ENCODE measurements around the gene AOPEP.

AOPEP gene

DNA sequence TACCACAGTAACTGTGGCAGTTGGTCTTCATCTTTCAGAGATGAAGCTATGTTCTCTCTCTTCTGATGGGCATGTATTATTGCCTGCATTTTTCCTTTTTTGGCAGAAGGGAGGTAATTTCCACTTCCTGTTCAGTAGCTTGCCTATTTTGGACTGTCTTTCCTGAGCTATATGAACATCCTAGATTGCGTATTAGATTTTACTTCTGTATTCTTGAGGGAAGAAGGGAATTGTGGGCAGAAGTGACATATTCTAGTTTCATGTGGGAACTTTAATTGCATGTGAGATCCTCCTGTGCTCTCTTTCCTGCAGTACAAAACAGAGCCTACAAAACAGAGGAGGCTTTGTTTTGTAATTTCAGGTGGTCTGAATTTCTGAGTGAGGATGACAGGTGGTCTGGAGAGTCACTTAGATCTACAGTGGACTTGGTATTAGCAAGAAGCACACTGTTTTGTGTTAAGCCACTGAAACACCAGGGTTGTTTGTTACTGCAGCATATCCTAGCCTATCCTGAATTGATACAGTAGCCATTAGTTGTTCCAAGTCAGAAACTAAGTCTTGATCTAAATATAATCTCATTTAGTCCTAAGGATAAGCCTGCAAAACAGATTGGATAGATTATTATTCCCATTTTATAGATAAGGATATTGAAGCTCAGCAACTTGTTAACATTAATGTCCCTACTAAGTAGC lies 68.1 kb downstream of the AOPEP start:
- DNase-seq (ENCODE audit: low read depth) = no peak

DNA sequence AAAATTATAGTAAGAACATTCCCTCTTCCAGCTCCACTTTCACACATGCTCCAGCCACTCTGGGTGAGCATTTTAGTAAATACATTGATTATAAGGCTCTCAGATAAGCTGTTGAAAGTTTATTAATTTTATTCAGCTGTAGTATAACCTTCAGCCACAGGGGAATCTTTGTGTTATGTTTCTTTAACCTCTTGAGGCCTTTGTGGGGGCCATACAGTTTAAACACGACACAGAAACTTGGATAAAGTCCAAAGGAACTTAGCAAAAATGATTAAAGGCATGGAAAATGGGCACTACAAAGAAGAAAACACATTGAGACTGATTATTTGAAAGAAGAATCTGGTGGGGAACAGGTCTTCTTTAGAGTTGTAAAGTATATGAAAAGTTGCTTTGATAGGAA lies 70.2 kb downstream of the AOPEP start:
- no peak for DNase-seq (ENCODE audit: low read depth)

DNA sequence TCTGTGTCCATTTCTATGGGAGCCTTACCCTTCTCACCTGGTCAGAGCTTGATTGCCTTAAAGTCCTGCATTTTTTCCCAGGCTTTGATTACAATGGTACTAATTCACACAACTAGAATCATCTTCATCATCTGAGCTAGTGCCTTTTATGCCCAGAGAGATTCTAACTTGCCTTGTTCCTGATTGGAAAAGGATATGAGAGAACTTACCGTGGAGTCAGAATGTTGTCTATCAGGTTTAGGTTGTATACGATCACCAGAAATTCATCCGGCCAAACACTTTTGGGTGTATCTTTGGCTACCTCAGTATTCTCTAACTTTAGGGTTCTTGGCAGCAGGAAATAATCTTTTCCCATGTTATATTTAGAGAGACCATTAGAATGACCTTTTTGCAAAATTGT lies 71.7 kb downstream of the AOPEP start:
- DNase-seq (ENCODE audit: low read depth) = no peak

DNA sequence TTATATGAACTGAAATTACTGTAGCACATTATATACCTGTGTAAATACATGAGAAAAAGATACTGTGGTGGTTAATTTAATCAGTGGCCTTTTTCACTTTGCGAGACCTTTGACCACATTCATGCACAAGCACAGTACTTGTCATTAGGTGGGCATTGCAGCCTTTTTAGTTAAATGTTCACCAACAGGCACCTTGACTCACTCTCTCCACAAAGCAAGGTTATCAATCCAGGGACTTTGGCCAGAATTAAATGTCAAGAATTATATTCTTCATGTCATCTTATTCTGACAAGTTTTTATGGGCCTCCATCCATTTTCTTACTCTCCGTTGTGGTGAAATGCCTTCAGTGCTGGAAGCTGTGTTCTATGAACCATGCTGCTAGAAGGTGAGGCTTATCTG lies 72.2 kb downstream of the AOPEP start:
- DNase-seq (ENCODE audit: low read depth) = no peak

DNA sequence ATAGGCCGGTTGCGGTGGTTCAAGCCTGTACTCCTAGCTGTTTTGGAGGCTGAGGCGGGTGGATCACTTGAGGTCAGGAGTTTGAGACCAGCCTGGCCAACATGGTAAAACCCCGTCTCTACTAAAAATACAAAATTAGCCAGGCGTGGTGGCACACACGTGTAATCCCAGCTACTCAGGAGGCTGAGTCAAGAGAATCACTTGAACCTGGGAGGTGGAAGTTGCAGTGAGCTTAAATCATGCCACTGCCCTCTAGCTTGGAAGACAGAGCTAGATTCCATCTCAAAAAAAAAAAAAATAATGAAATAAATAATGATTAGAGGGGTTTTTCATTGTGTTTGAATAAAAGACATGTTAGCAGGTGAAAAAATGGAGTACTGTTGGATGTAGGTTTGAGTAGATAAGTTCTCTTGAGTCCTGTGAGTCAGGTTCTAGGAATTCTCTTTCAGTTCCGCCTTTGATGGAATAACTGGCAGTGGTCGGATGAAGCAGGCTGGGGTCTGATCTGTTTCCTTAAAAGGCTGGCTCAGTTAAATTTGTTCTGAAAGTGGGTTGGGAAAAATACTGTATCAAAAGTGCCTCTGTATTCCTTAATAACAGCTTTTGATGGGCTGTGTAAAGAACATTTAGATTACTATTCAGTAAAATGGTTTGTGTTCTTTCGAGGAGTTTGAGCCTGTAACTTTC lies 73.2 kb downstream of the AOPEP start:
- peak; percentile 73 for DNase-seq (ENCODE audit: low read depth)

DNA sequence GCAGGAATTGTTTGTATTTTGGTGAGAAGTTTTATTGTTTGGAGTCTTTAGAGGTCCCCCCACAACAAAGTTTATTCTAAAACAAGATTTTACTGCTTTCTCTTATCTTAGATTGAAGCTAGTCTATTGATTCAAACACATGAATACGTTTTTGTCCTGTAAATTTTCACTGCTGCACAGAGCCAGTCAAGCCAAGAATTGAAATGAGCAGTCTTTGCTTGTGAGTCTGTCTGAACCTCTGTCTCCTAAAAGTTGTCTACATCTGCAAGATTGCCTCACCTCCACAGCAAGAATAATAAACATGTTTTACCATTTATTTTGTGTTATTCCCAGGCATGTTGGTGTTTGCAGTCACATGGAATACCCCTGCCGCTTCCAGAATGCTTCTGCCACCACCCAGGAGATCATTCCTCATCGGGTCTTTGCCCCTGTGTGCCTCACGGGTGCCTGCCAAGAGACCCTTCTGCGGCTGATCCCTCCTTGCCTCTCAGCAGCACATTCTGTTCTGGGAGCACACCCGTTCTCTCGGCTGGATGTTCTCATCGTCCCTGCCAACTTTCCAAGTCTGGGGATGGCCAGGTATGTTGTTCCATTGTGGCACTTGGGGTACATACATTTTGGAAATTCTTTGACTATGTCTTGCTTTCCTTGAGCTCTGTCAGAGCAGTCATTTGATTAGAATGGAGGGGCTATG lies 74.1 kb downstream of the AOPEP start:
- no peak for DNase-seq (ENCODE audit: low read depth)

DNA sequence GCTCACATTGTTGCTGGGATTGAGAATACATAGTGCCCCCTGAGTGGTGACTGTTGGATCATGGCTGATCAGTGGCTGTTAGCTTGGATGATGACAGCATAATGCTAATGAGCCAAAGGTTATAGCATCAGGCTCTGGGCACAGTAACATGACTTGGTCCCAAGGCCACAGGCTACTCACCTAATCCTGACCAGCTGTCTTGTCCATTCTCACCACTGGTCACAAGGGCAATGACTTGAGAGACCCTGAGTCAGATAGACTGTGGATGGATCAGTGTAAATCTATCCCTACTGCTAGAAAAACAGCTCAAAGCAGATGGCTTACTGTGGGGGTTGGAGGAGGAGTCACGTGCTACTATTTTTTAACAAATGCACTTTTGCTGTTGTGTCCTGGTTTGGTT lies 74.7 kb downstream of the AOPEP start:
- peak; percentile 25 for DNase-seq (ENCODE audit: low read depth)

DNA sequence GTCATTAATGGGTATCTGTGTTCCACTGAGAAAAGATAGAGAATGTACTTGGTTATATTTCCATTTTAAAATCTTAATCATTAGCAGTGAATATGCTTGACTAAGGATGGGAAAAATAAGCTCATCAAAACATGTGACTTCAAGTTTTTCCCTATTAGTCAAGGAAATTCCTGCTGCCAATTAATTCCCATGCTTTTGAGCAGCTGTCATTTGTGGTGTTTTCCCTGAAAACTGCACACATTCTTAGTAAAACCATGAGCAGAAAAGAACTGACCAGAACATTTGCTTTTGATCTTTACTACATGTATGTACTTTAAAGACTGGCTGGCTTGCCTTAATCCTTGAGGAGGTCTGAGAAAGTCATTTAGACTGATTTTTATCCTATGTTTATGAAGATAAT lies 75.2 kb downstream of the AOPEP start:
- DNase-seq (ENCODE audit: low read depth) = no peak

DNA sequence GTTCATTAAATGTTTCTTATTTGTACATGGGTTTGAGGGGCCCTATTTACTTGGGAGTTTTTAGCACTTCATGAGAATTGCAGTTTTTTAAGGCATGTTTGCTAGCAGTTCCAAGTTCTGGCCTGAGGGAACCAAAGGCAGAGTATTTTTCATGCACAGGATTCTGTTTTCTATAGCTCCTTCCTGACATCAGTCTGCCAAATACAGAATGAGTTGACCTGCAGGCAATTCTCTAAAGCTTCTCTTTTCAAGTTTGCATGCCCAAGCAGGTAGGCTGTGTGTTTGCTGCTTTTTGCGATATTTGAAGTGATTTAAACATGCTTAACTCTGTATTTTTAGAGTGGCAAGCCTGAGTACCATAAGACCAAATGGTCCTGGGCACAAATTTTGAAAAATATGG lies 75.8 kb downstream of the AOPEP start:
- no peak for DNase-seq (ENCODE audit: low read depth)

DNA sequence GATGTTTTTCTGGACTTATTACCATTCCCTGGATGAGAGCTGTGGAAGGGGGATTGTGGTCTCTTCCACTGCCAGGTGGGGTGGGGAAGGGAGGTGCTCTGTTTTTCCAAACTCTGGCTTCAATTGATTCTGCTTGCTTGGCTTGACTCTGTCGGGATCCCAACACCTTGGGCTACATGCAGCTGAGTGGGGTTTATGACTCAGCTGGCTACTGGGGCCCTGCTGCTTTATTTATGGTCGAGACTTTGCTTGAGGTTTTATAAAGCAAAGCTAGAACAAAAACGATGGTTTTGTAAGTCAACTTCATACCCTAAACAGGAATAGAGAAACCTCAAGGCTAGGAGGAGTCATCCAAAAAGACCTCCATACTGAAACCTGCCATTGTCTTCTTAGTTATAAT lies 76.3 kb downstream of the AOPEP start:
- peak; percentile 84 for DNase-seq (ENCODE audit: low read depth)

DNA sequence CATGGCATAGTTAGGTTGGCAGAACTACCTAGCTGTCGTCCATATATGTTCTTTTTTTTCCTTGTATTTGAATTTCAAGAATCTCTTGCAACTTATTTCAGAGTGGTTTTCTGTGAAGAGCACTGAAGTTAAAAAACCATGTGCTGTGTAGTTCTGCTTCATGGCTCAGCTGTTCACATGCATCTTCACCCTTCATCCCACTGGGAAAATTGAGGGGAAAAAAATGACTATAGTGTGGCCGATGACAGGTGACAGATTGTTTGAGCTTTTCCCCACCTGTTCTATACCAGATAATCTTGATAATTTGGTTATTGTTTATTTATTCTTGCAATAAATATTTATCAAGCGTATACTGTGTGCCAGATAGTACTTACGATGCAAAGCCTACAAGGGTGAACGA lies 77.8 kb downstream of the AOPEP start:
- DNase-seq (ENCODE audit: low read depth) = no peak

DNA sequence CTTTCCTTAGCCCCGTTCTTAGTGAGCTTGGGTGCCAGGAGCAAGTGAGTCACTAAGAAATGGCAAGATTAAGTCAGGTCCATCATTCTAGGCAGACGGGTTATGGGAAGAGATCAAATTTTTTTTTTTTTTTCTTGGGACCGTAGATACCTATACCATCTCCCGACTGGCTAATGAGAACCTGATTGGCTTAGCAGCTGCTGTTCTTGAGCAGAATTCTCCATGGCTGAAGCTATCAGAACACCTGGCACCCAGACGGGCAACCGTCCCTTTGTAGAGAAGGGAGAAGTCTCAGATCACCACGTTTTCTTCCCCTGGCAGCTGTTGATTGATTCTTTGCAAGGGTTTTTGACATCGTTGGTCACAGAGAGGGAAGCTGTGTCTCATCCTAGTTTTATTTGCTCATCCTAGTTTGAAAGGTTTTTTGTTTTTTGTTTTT lies 78.6 kb downstream of the AOPEP start:
- no peak for DNase-seq (ENCODE audit: low read depth)

DNA sequence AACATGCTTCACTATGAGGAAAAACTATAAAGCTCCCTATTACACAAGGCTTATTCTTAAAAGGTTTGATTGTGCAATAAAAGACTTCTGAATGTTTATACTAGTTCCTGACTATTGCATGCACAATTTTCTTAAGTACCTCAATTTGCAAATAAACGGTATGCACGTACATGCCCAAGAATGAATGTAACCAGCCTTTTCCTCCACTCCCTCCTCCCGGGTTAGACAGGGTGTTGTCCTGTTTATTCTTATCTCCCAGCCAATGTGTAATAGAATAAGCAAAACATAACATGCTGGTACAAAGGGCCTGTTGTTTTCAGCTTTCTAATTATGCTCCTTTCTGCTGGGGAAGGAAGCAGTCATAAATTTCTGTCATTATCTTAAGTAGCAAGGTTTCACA lies 79.1 kb downstream of the AOPEP start:
- peak; percentile 89 for DNase-seq (ENCODE audit: low read depth)

DNA sequence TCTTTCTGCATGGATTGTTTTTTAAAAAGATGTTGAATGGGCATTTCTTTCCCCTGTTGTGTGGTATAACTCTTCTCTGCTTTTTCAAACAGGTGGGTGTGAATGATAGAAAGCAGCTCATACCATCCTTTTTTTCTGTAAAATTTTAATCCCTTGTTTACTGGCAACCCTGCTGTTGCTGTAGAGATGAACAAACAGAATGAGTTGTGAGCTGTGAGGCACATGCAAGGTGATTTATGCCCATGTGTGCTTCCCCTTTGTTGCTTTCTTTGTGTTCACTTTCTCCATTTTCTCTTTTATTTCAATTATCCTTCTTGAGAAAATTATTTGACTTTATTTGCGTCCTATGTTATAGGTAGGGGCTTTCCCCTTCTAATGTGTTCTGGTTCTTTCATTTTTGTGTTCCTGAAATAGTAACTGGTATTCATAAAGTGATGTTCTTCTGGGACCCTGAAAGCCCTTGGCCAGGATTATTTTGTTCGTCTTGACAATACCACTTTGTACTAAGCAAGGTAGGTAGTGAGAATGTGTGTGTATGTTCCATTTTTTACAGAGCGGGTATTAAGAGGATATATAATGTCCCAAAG lies 79.9 kb downstream of the AOPEP start:
- no peak for DNase-seq (ENCODE audit: low read depth)

DNA sequence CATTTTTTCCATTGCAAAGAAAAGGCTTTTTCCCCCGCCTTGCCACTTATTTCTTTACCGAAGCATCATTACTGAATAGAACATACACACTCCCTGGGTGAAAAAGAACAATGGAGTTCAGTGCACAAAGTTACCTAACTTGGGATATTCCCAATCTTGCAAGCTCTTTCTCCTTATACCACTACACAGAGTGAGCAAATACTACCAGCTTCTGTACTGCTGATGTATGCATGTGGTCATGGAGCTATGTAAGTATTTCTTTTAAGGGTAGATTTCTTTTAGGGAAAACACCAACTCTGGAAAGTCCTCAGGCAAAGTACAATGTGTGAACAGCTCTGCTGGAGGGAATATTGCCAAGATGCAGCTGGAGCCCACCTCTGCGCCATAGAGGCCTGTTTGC lies 81.1 kb downstream of the AOPEP start:
- DNase-seq (ENCODE audit: low read depth) = no peak

DNA sequence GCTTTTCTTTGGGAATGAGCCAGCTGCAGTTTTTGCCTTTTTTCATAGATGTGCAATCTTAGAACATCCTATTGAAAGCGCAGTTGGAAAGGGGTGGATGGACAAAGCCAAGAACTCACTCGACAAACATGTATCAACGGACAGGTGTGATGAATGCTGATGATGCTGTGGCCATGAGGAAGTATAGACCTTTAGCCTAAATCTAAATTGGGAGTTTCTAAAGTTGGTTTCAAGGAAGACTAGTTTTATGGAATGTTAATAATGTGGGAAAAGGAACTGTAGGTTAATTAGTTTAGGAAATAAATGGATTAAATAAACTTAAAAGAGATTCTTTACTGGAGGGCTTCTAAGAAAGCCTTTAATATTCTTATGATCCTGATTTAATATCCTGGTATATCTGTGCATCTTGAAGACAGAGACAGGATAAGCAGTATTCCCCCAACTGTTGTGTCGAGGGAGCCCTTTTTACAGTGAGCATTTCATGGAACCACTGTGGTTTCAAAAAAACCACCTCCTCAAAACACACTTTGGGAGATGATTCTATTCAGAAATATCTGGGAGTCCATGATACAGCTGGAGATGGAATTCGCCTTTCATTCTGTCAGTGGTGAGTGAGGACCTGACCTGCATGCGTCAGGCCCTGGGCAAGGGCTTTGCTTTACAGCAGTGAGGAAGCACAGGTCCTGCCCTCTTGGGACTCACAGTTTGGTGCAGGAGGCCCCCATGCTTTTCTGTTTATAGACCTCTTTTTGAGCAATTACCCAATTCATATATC lies 82.6 kb downstream of the AOPEP start:
- no peak for DNase-seq (ENCODE audit: low read depth)

DNA sequence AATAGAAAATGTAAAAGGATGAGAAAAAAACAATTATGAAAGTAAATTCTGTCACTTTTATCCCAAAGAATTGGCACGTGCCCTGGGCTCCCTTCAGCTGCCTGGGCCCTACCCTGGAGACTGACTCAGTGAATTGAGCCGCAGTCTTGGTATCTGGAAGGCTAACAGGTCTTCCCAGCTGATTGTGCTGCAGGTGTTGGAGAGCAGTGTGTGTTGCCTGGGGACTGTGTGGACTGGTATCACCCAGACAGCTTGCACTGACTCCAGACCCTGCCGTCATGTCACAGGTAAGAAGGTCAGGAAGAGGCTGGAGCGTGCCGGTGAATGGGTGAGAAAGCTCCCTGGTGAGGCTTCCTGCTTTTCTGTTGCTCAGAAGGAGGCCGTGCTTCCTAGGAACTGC lies 83.3 kb downstream of the AOPEP start:
- DNase-seq (ENCODE audit: low read depth) = no peak

DNA sequence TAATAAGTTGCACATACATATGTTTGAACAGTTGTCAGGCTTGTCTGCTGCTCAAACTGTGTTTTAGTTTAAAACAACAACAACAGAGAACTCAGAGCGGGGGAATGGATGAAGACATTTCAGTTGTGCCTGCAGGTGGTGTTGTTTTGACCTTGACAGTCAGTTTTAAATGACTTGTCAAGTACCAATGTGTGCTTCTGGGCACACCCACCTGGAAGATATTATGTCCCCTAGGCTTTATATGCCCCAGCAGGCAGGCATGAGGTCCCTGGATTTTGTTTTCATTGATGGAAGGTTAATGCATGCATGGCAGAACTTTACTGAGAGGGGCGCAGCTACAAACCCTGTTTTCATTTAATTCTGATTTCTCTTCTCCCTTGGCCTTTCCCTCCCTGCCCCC lies 84.6 kb downstream of the AOPEP start:
- DNase-seq (ENCODE audit: low read depth) = no peak

DNA sequence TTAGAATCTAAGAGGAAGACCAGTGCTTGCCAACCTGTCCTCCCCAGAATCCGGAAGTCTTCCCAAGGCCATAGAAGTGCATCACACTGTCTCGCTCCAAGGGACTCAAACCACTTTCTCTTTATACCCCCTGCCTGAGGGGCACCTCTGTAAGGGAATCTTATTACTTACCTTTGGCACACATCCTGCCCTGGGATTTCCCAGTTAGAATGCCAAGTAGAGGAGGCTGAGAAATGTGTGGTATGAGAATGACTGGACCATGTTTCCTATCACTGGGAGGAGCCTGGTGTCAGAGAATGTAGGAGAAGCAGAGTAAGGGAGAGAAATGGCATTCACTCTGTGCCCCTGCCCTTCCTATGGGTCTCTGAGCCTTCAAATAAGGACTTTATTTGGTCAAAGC lies 85.8 kb downstream of the AOPEP start:
- peak; percentile 61 for DNase-seq (ENCODE audit: low read depth)

DNA sequence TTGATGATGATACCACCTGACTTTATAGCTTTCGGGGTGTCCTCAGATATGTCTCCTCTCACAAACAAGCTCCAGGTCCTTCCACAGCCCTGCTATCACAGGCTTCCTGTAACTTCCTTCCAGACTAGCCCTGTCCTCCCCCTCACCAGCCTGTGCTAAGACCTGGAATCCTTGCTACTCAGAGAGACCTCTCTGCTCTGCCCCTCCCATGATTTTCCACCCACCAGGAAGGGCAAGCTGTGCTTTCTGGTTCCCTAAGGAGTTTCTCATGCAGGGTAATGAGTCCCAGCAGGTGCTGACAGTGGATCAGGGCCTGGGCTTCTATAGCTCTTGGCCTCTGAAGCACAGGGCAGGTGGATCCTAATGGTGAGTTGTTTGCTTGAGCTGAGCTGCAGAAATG lies 86.9 kb downstream of the AOPEP start:
- DNase-seq (ENCODE audit: low read depth) = no peak

DNA sequence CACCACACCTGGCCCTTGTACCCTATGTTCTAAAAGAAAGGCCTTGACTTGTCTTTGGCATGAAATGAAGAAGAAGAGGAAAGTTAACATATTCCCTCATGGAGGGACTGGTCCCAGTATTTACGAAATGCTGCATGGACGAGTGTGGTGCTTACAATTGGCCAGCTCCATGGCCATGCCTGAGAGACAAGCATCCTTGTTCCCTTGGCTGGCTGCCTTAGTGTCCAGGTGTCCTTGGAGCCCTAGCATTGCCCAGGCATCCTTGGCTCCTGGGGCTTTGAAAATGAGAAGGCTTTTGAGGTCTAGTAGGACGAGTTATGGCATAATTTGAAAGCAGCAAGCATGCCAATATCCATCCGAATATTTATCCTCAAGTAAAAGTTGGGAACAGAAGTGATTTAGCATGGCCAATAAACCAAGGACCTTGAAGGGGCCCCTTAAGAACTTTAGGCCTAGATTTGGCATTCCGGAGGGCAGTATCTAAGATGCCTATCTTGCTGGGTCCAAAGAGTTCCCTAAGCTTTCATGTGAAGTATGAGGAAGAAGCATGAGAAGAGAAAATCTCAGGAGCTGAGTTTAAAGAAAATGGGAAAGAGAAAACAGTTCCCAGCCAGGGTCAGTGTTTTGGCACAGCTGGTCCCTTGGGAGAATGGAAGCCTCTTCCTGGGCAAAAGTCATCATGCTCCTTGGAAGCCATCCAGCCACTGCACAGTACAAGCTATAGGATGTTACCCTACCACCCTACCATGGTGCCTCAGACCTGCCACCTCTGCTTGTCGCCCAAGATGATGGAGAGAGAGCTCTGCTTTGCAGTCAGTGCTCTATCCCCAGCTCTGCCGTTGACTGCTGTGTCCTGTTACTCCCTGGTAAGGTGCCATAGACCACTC lies 91.0 kb downstream of the AOPEP start:
- no peak for DNase-seq (ENCODE audit: low read depth)
